Activated CD4-positive, alpha-beta T cell treated with anti-CD3 and anti-CD28 coated beads for 36 hours (primary cell): Measurements from ENCODE around the gene SLC25A29. TPM values are rescaled to one million over a fixed set of nuclear protein-coding genes. Genes with fewer than 3 reads are reported as not detected.

ENCODE experiments used
- ATAC-seq: fragments of 200-7000 bp; cut with Tn5 transposase; one replicate; pipeline ENCODE4 v1.10.0; 2021; ENCODE audit warnings: mild to moderate bottlenecking, moderate library complexity
- CTCF ChIA-PET: fragments of 350-600 bp; sonication (Branson Sonifier 250); formaldehyde crosslinking; loops from one replicate; lab custom pipeline; 2021; ENCODE audit warnings: antibody characterized with exemption; lab: Charles Lee
- POLR2A ChIA-PET: fragments of 350-600 bp; sonication (Branson Sonifier 250); formaldehyde crosslinking; loops from one replicate; lab custom pipeline; 2021; ENCODE audit warnings: antibody characterized with exemption, inconsistent platforms; lab: Charles Lee
- DNase-seq: peaks from one replicate; pipeline ENCODE4 v3.0.0-alpha.2; 2020
- H3K27ac Mint-ChIP-seq: one replicate; pipeline ENCODE4 v1.8.0; 2021; ENCODE audit warnings: mixed read lengths
- H3K27me3 Mint-ChIP-seq: one replicate; pipeline ENCODE4 v1.8.0; 2021; ENCODE audit warnings: mixed read lengths
- H3K36me3 Mint-ChIP-seq: one replicate; pipeline ENCODE4 v1.8.0; 2021; ENCODE audit warnings: low read depth, mixed read lengths
- H3K4me1 Mint-ChIP-seq: one replicate; pipeline ENCODE4 v1.8.0; 2021; ENCODE audit warnings: mixed read lengths
- H3K4me3 Mint-ChIP-seq: one replicate; pipeline ENCODE4 v1.8.0; 2021; ENCODE audit warnings: mild to moderate bottlenecking, moderate library complexity, mixed read lengths
- H3K9me3 Mint-ChIP-seq: one replicate; pipeline ENCODE4 v1.8.0; 2021; ENCODE audit warnings: low read depth, mixed read lengths
- intact Hi-C, 2 experiments: fragments of 100-400 bp; cut with DNase I in 1 of 2; cut with micrococcal nuclease in 1 of 2; formaldehyde crosslinking; loops; one replicate each; pipeline versions ENCODE4 v1.14.2 to v1.15.1; 2022 to 2024; cut with DNase I, micrococcal nuclease
- total RNA-seq, 2 experiments: library from RNA; stranded (reverse); gene quantifications; one replicate each; pipeline ENCODE4 v1.2.3, GENCODE V29; 2021

Gene SLC25A29
- total RNA-seq, 2 experiments from 2014 or later, result 5.4 to 5.8 TPM

- no peaks in the 10 kb centered on the region for H3K27me3 Mint-ChIP-seq
- no peaks in the 10 kb centered on the region for H3K9me3 Mint-ChIP-seq
- intact Hi-C loops, result no loop called here
- H3K36me3 Mint-ChIP-seq, result peaks cover 27% of the 10 kb centered on the region
- H3K27ac Mint-ChIP-seq, result peak overlapping the region; percentile 18
- DNase-seq, result no peak
- peak; percentile 85 for ATAC-seq
- ChIA-PET CTCF (interaction anchor here (0.6 to 1.3 kb wide), 2 partner anchors 8 to 71 kb away, joined by 3 to 4 read pairs; no protein-coding TSS in a partner anchor), POLR2A (no interaction called here)
- no peak overlapping the region for H3K4me3 Mint-ChIP-seq
- H3K4me1 Mint-ChIP-seq, result peaks cover 53% of the 10 kb centered on the region
Measured at GRCh38 chr14:100275214-100275613, 31.0 kb downstream of the SLC25A29 start.

- intact Hi-C loops, result no loop called here
- H3K36me3 Mint-ChIP-seq, result peaks cover 27% of the 10 kb centered on the region
- POLR2A ChIA-PET, result no interaction called here
- ATAC-seq (no peak), DNase-seq (no peak)
- H3K9me3 Mint-ChIP-seq, result no peaks in the 10 kb centered on the region
- CTCF ChIA-PET, result interaction anchor here (0.6 to 1.3 kb wide), 3 partner anchors 9 to 545 kb away, joined by 3 to 4 read pairs (median 3); no protein-coding TSS in a partner anchor
- H3K27me3 Mint-ChIP-seq, result no peaks in the 10 kb centered on the region
- H3K4me3 Mint-ChIP-seq, result no peak overlapping the region
- peaks cover 54% of the 10 kb centered on the region for H3K4me1 Mint-ChIP-seq
- H3K27ac Mint-ChIP-seq, result peak overlapping the region; percentile 18
Measured at GRCh38 chr14:100274250-100274649, 32.0 kb downstream of the SLC25A29 start.

GRCh38 chr14:100271247-100271939, 34.9 kb downstream of the SLC25A29 start:
- peaks cover 62% of the 10 kb centered on the region for H3K4me1 Mint-ChIP-seq

GRCh38 chr14:100268591-100269207, 37.5 kb downstream of the SLC25A29 start:
- CTCF ChIA-PET, result interaction anchor here (0.9 to 1.6 kb wide), 4 partner anchors 9 to 166 kb away, joined by 3 to 8 read pairs (median 4); no protein-coding TSS in a partner anchor
- intact Hi-C loops, result no loop called here
- Mint-ChIP-seq H3K27ac (peak overlapping the region; percentile 27), H3K27me3 (no peaks in the 10 kb centered on the region), H3K36me3 (peaks cover 41% of the 10 kb centered on the region), H3K4me3 (no peak overlapping the region), H3K4me1 (peaks cover 57% of the 10 kb centered on the region), H3K9me3 (no peaks in the 10 kb centered on the region)
- POLR2A ChIA-PET, result no interaction called here
- ATAC-seq (no peak), DNase-seq (no peak)

More at GRCh38 chr14:100271247-100271939, 34.9 kb downstream of the SLC25A29 start:
- Mint-ChIP-seq H3K9me3 (no peaks in the 10 kb centered on the region), H3K27ac (no peak overlapping the region), H3K36me3 (peaks cover 33% of the 10 kb centered on the region), H3K4me3 (no peak overlapping the region), H3K27me3 (no peaks in the 10 kb centered on the region)
- POLR2A ChIA-PET, result no interaction called here
- no peak for ATAC-seq
- intact Hi-C loops, result no loop called here
- CTCF ChIA-PET, result interaction anchor here (0.6 to 1.8 kb wide), 6 partner anchors 10 to 113 kb away, joined by 3 to 8 read pairs (median 3); no protein-coding TSS in a partner anchor
- DNase-seq, result peak; percentile 45

- no peak overlapping the region for H3K4me3 Mint-ChIP-seq
- intact Hi-C loops, result no loop called here
- no peaks in the 10 kb centered on the region for H3K27me3 Mint-ChIP-seq
- H3K36me3 Mint-ChIP-seq, result peaks cover 45% of the 10 kb centered on the region
- no peak for DNase-seq
- no peak for ATAC-seq
- POLR2A ChIA-PET, result interaction anchor here (0.6 kb wide), 1 partner anchor 14 kb away, joined by 3 read pairs; no protein-coding TSS in a partner anchor
- H3K4me1 Mint-ChIP-seq, result peaks cover 60% of the 10 kb centered on the region
- H3K9me3 Mint-ChIP-seq, result no peaks in the 10 kb centered on the region
- CTCF ChIA-PET, result interaction anchor here (0.9 to 1.6 kb wide), 3 partner anchors 8 to 166 kb away, joined by 3 to 8 read pairs (median 4); no protein-coding TSS in a partner anchor
- H3K27ac Mint-ChIP-seq, result peak overlapping the region; percentile 37
Measured at GRCh38 chr14:100267990-100268389, 38.3 kb downstream of the SLC25A29 start.

- no peak for ATAC-seq
- H3K27ac Mint-ChIP-seq, result peak overlapping the region; percentile 72
- no peaks in the 10 kb centered on the region for H3K27me3 Mint-ChIP-seq
- H3K4me3 Mint-ChIP-seq, result no peak overlapping the region
- POLR2A ChIA-PET, result interaction anchor here (0.6 kb wide), 1 partner anchor 388 kb away, joined by 4 read pairs; no protein-coding TSS in a partner anchor
- intact Hi-C loops, result no loop called here
- no peaks in the 10 kb centered on the region for H3K9me3 Mint-ChIP-seq
- no peak for DNase-seq
- peaks cover 46% of the 10 kb centered on the region for H3K36me3 Mint-ChIP-seq
- H3K4me1 Mint-ChIP-seq, result peaks cover 82% of the 10 kb centered on the region
- CTCF ChIA-PET, result interaction anchor here (0.8 to 2.1 kb wide), 4 partner anchors 10 to 22 kb away, joined by 3 to 5 read pairs (median 3); no protein-coding TSS in a partner anchor
Measured at GRCh38 chr14:100263141-100263540, 43.1 kb downstream of the SLC25A29 start.

GRCh38 chr14:100262545-100262944, 43.7 kb downstream of the SLC25A29 start:
- Mint-ChIP-seq H3K4me3 (no peak overlapping the region), H3K27me3 (no peaks in the 10 kb centered on the region), H3K27ac (peak overlapping the region; percentile 82), H3K36me3 (peaks cover 45% of the 10 kb centered on the region), H3K4me1 (peaks cover 85% of the 10 kb centered on the region), H3K9me3 (no peaks in the 10 kb centered on the region)
- CTCF ChIA-PET, result interaction anchor here (0.8 to 2.1 kb wide), 6 partner anchors 9 to 532 kb away, joined by 3 to 12 read pairs (median 3); no protein-coding TSS in a partner anchor
- ATAC-seq (no peak), DNase-seq (no peak)
- POLR2A ChIA-PET, result no interaction called here
- intact Hi-C loops, result no loop called here

GRCh38 chr14:100261621-100262020, 44.6 kb downstream of the SLC25A29 start:
- DNase-seq, result peak; percentile 70
- Mint-ChIP-seq H3K27ac (peak overlapping the region; percentile 82), H3K4me1 (peaks cover 87% of the 10 kb centered on the region), H3K9me3 (no peaks in the 10 kb centered on the region), H3K36me3 (peaks cover 45% of the 10 kb centered on the region), H3K4me3 (no peak overlapping the region), H3K27me3 (no peaks in the 10 kb centered on the region)
- peak; percentile 95 for ATAC-seq
- intact Hi-C loops, result loop anchor here in 1 of 2 experiments (1.0 kb wide), 1 partner anchor 21 kb away; no protein-coding TSS in a partner anchor
- ChIA-PET POLR2A (interaction anchor here (0.6 to 1.0 kb wide), 3 partner anchors 112 to 395 kb away, joined by 3 to 5 read pairs (median 3); a partner anchor contains a TSS), CTCF (interaction anchor here (0.6 to 1.8 kb wide), 11 partner anchors 8 to 531 kb away, joined by 3 to 12 read pairs (median 3); no protein-coding TSS in a partner anchor)

- CTCF ChIA-PET, result interaction anchor here (2.4 kb wide), 1 partner anchor 15 kb away, joined by 10 read pairs; no protein-coding TSS in a partner anchor
- intact Hi-C loops, result no loop called here
- peak overlapping the region; percentile 44 for H3K27ac Mint-ChIP-seq
Measured at GRCh38 chr14:100256339-100256895, 49.8 kb downstream of the SLC25A29 start.

GRCh38 chr14:100252684-100253083, 53.6 kb downstream of the SLC25A29 start:
- ChIA-PET POLR2A (interaction anchor here (0.6 kb wide), 2 partner anchors 11 to 33 kb away, joined by 3 to 4 read pairs; no protein-coding TSS in a partner anchor), CTCF (interaction anchor here (0.7 to 1.3 kb wide), 2 partner anchors 9 to 12 kb away, joined by 3 read pairs; no protein-coding TSS in a partner anchor)
- Mint-ChIP-seq H3K4me3 (no peak overlapping the region), H3K27me3 (no peaks in the 10 kb centered on the region), H3K27ac (no peak overlapping the region), H3K9me3 (no peaks in the 10 kb centered on the region), H3K4me1 (peaks cover 70% of the 10 kb centered on the region), H3K36me3 (peaks cover 28% of the 10 kb centered on the region)
- intact Hi-C loops, result no loop called here
- no peak for DNase-seq
- ATAC-seq, result no peak

More at GRCh38 chr14:100256339-100256895, 49.8 kb downstream of the SLC25A29 start:
- ATAC-seq (no peak), DNase-seq (no peak)
- POLR2A ChIA-PET, result no interaction called here
- no peaks in the 10 kb centered on the region for H3K9me3 Mint-ChIP-seq
- H3K36me3 Mint-ChIP-seq, result peaks cover 24% of the 10 kb centered on the region
- H3K4me1 Mint-ChIP-seq, result peaks cover 82% of the 10 kb centered on the region
- H3K27me3 Mint-ChIP-seq, result no peaks in the 10 kb centered on the region
- no peak overlapping the region for H3K4me3 Mint-ChIP-seq
